Measurements from ENCODE around the gene NINJ2. TPM values are rescaled to one million over a fixed set of nuclear protein-coding genes. Genes with fewer than 3 reads are reported as not detected.
"Not testable (repeated sequence)": the region's sequence is repeated elsewhere in the genome, so short reads cannot be mapped to it uniquely, and the experiment has no call there.

The NINJ2 gene
- total RNA-seq, 1 donor from 2014 or later: 1.4 TPM

DNA sequence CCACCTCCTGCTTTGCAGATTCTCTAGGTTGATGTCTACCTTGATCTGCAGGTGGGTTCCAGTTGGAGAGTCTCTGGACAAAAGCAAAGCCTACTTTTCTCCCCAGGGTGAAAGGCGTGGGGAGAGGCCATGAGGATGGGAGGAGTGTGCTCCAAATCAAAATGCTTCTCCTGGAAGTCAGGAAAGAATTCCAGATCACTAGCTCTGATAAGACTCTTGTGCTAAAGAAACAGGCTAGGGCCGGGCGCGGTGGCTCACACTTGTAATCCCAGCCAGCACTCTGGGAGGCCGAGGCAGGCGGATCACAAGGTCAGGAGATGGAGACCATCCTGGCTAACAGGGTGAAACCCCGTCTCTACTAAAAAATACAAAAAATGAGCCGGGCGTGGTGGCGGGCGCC lies 21.9 kb downstream of the NINJ2 start:
- not testable (repeated sequence) for DNase-seq (ENCODE audit: low spot score)

DNA sequence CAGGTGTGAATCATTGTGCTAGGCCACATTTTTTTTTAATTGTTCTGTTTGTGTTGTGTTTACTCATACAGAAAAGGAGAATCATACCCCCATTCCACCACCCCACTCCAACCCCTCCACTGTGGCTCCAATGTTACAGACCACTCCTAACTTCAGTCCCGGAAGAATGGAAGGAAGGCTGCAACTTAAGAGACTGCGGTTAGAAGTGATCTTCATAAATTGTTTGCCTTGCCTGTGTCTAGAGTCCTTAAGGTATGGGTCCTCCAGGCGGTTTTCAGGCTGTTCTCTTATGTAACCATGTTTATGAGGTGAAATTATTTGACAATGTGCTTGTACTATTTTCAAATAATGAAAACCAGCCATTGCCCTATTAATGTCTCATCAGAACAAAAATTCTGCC lies 22.5 kb downstream of the NINJ2 start:
- DNase-seq (ENCODE audit: low spot score): no peak

- DNase-seq (ENCODE audit: low spot score): no peak
Observed at GRCh38 chr12:639988-640387, 23.3 kb downstream of the NINJ2 start.

DNA sequence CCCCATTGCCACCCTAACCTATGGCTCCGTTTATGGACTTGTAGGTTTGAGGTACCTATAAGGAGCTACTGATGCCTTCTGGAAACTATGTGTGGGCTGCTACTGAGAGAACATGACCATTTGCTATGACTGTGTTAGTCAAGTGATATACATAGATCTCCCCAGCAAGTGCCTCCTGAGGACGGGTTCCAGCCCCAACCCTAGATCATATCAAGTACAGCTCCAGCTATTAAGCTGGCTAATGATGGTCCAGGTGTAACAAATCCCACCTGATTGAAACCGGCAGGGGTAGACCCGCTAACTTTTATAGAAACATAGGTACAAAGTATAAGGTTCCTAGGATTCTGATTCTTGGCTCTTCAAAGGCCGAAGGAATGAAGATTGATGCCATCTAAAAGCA lies 23.7 kb downstream of the NINJ2 start:
- no peak for DNase-seq (ENCODE audit: low spot score)

DNA sequence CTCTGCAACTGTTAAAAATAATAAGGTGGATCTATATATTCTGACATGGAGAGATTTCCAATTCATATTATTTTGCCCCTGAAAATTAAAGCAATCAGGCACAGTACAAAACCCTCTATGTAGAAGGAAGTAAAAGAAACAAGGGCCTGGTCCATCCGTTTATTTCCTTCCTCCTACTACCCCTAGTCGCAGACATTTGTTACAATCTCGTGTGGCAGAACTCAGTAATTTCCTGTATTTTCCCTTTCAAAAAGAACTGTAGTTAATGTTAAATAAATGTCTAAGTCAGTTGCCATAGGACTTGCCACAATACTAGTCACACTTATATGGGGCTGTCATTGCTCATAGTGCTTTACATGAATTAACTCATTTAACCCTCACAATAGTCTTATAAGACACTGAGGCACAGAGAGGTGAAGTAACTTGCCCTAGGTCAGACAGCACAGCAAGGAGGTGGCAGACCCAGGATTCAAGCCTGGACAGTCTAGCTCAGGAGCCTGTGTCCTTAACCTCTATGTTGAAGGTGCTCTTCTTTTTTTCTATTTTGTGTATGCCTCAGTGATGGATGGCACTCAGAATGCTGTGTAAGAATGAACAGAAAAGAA lies 24.2 kb downstream of the NINJ2 start:
- DNase-seq (ENCODE audit: low spot score): no peak

DNA sequence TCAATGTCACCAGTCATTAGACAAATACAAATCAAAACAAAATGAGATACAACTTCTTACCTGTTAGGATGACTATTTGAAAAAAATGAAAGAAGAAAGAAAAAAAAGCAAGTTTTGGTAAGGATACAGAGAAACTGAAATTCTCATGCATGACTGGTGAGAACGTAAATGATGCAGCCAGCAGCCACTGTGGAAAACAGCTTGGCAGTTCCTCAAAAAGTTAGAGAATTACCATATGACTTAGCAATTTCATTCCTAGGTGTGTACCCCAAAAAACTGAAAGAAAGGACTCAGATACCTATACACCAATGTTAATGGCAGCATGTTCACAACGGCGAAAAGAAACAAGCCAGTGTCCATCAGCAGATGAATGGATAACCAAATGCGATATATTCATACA lies 26.6 kb downstream of the NINJ2 start:
- no peak for DNase-seq (ENCODE audit: low spot score)

GRCh38 chr12:633731-634130 lies 29.5 kb downstream of the NINJ2 start:
- no peak for DNase-seq (ENCODE audit: low spot score)

DNA sequence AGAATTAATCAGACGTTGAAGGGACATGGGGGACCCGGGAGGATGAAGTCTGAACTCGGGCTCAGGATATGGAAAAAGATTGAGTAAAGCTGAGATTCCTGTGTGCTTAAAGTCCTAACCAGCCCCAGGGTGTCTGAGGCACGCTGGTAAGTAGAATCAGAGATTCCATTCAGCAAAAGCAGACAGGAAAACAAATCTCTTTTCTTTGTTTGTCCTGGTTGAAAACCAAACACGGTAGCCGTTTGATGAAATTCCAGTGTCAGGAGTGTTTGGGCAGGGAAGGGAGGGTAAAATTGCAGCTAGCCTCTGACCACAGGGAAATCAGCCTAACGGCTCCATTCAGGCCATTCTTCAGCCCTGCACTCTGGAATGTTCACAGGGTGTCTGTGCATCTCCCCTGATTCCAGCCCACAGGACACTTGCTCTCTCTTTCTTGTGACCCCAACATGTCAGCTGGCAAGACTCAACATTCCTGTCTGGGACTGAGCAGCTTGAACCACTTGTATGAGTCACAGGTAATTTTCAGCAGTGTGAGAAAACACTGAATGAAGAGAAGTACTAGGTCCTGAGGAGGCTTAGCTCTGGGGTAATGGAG lies 31.0 kb downstream of the NINJ2 start:
- DNase-seq (ENCODE audit: low spot score): peak; percentile 73

- peak; percentile 75 for DNase-seq (ENCODE audit: low spot score)
Observed at GRCh38 chr12:630656-631632, 32.3 kb downstream of the NINJ2 start.

DNA sequence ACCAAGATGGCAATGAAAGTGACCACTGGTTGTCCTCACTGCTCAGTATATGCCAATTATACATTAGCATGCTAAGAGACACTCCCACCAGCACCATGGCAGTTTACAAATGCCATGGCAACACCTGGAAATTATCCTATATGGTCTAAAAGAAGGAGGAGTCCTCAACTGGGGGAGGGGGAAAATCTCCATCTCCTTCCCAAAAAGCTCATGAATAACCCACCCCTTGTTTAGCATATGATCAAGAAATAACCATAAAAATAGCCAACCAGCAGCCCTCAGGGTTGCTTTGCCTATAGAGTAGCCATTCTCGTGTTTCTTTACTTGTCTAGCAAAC lies 34.5 kb downstream of the NINJ2 start:
- not testable (repeated sequence) for DNase-seq (ENCODE audit: low spot score)

DNA sequence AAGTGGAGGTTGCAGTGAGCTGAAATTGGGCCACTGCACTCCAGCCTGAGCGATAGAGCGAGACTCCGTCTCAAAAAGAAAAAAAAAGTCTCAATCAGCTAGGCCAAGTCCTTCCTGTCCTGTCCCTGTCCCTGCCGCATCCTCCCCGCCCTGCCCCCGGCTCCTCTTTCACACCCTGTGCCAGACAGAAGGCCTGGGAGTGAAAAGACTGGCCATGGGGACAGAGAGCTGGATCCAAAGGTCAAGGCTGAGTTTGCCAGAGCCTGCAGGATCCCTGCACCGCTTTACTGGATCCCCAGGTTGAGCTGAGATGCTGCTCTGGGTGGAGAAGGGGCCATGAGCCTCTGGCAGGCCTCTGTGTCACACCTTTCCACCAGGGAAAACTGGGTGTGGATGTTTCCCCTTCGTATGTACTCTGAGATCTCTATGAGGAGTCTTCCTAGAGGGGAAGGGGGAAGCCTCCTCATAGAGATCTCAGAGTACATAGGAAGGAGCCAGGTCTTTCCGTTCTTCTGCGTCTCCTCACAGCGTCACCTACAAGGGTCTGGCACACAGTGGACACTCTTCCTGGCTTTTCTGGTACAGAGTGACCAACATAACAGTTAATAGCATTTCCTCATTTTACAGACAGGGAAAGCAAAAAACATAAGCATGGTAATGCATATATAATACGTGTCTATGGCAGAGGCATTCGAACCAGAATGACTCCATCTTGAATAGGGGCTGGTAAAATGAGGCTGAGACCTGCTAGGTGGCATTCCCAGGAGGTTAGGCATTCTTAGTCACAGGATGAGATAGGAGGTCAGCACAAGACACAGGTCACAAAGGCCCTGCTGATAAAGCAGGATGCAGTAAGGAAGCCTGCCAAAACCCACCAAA lies 35.1 kb downstream of the NINJ2 start:
- DNase-seq (ENCODE audit: low spot score): no peak

- DNase-seq (ENCODE audit: low spot score): no peak
Observed at GRCh38 chr12:627285-627684, 36.0 kb downstream of the NINJ2 start.

DNA sequence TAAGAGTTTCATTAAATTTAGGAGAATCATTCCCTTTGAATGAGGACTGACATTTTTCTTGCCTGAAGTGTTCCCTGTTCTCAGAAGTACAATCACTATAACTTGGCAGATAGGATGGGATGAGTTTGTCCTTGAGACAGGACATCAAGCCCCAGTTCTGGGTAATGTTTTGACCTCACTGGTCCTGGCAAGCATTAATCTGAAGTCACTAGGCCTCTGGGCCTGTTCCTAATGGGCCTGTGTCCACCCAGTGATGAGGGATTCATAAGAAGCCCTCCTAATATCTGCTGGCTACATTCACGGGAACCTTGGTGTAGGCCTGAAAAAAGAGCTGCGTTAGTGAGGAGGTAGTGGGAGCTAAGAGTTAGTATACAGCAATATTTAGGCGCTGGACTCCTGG lies 37.2 kb downstream of the NINJ2 start:
- no peak for DNase-seq (ENCODE audit: low spot score)

DNA sequence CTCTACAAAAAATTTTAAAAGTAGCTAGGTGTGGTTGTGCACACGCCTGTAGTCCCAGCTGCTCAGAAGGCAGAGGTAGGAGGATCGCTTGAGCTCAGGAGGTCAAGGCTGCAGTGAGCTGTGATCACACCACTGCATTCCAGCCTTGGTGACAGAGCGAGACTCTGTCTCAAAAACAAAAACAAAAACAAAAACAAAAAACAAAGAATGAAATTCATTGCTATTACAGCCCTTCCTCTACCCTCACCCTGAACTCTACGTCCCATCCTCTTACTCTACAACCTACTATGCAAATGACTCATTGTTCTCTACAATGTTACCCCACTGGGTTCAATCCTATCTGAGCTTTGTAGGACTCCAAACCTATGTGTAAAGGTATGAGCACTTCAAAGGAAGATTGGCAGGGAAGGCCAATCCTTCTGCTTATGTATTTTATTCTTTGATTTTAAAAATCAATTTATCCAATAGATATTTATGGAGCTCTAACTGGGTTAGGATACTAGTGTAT lies 39.3 kb downstream of the NINJ2 start:
- no peak for DNase-seq (ENCODE audit: low spot score)

GRCh38 chr12:623172-623864 lies 39.9 kb downstream of the NINJ2 start:
- no peak for DNase-seq (ENCODE audit: low spot score)

DNA sequence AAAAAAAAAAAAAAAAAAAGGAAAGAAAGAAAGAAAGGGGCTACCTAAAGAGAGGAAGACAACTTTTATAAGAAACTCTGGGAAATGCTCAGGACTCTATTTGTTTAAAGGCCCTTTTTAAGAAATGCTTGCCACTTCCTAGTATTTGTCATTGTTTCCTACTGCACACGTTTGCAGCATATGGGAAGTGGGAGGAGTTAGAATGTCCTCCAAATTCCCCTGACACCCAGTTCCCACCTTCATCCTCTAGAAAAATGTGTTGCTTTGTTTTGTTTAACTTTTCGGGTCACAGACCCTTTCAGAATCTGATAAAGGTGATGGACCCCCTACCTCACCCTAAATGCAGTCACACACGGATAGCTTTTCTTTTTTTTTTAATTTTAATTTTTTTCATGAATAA lies 40.8 kb downstream of the NINJ2 start:
- peak; percentile 35 for DNase-seq (ENCODE audit: low spot score)

GRCh38 chr12:619346-619745 lies 43.9 kb downstream of the NINJ2 start:
- DNase-seq (ENCODE audit: low spot score): no peak

DNA sequence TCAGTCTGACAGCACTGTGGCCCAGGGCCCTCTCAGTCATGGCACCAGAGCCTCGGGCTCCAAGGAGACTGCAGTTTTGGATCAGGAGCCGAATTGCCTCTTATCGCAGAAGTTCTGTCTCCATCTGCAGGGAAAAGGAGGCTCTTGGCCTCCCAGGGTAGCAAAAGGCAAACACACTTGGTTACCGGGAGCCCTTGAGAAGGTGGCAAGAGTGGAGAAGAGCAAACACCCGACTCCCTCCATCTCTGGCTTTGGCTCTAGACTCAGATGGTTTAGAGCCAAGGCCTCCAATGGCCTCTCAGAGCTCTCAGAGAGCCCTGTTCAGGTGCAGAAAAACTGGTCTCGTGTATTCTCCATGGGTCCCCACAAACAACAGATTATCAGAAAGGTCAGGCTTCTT lies 44.6 kb downstream of the NINJ2 start:
- no peak for DNase-seq (ENCODE audit: low spot score)

GRCh38 chr12:617304-617915 lies 45.8 kb downstream of the NINJ2 start:
- peak; percentile 87 for DNase-seq (ENCODE audit: low spot score)

DNA sequence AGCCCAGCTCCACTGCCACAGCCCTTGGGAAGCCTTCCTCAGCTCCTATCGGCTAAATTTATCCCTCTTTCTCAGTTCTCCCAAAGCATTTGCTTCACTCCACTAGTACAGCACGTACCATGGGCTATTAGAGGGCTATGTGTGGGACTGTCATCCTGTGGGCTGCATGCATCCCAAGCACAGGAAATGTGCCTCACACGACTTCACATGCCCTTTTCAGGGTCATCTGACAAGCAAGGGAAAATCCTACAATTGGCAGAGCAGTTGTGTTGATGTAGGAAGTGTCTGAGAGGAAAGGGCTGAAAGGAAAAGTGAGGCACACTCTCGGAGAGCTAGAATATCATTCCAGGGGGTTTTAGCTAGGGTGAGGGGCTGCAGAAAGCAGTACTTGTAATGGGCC lies 47.6 kb downstream of the NINJ2 start:
- DNase-seq (ENCODE audit: low spot score): no peak
